ENCODE measurements around the gene CRYBG1. TPM values are rescaled to one million over a fixed set of nuclear protein-coding genes. Genes with fewer than 3 reads are reported as not detected.

The CRYBG1 gene
- total and polyA plus RNA-seq, 2 of the 4 experiments (the other 2 are of a cell fraction) = 0.38 to 1.1 TPM

DNA sequence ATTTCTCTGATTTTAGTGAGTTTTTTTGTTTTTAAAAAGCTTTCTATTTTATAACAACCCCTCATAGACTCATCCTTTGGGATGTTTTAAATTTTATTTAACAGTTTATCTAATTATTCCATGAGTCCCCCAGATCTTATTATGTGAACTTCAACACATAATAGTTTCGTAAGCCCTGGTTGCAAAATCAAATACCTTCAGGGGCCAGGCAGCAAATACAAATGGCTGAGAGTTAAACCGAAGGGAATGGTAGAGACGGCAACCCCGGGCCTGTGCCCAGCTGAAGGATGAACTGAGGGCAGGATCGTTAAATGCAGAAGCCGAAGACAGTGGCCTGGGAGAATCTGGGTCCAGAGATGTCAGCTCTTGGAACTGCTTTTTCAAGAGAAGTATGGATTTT is 180.4 kb downstream of the CRYBG1 start:
- peaks cover 2% of the 10 kb centered on the region for H3K4me1 ChIP-seq (ENCODE audit: control insufficient read depth, insufficient read depth, low read length)
- intact Hi-C loops (cut with micrococcal nuclease) (no loop called here), in situ Hi-C loops (cut with MboI; ENCODE audit: low sequenced_read_pairs) (no loop called here), dilution Hi-C loops (cut with HindIII; ENCODE audit: low sequenced_read_pairs, unreplicated experiment) (no loop called here)
- H2BK20ac ChIP-seq (ENCODE audit: low read depth, low read length) = no peak overlapping the region
- no peak overlapping the region for H4K5ac ChIP-seq (ENCODE audit: low read depth, low read length)
- no peaks in the 10 kb centered on the region for H3K79me1 ChIP-seq (ENCODE audit: low read depth in 1 of 2, low read length in 2 of 2)
- CTCF ChIA-PET = interaction anchor here (0.6 to 1.0 kb wide), 3 partner anchors 26 to 1701 kb away, joined by 3 to 4 read pairs (median 3); no protein-coding TSS in a partner anchor
- no peak for DNase-seq
- BruUV-seq (replicated peaks) = no TSS peak
- H2BK15ac ChIP-seq (ENCODE audit: low read depth, low read length) = peak overlapping the region; percentile 3; the same call in 2 of the 3 replicates
- no peak overlapping the region for H3K9ac ChIP-seq (ENCODE audit: low read depth, low read length)
- H3K4me3 ChIP-seq (ENCODE audit: insufficient read depth, low read depth, low read length) = no peak overlapping the region
- H2BK120ac ChIP-seq (ENCODE audit: low read depth, low read length) = no peak overlapping the region
- 0 out of 2 replicates have a peak, but pooled peaks cover 1% of the 10 kb centered on the region for H3K9me1 ChIP-seq (ENCODE audit: insufficient read depth, low read length)
- H2AK5ac ChIP-seq (ENCODE audit: low read depth, low read length) = no peak overlapping the region
- H2AFZ ChIP-seq (replicated peaks; ENCODE audit: low read length, poor library complexity) = peak overlapping the region; percentile 71
- H4K8ac ChIP-seq (ENCODE audit: low read depth in 2 of 2, low read length in 2 of 2) = peak overlapping the region in 1 of 2 experiments; percentile 40; a peak in 2 of 4 replicates
- H2BK5ac ChIP-seq (ENCODE audit: low read depth, low read length, poor library complexity, severe bottlenecking) = no peak overlapping the region
- peak overlapping the region; percentile 65 for H3K18ac ChIP-seq (ENCODE audit: low read depth, low read length)
- H3K27ac ChIP-seq (ENCODE audit: insufficient read depth, low read length) = peak overlapping the region; percentile 26; the same call in 1 of the 2 replicates
- H3K36me3 ChIP-seq (ENCODE audit: control insufficient read depth, insufficient read depth, low read length) = no peaks in the 10 kb centered on the region
- no peaks in the 10 kb centered on the region for H3K9me3 ChIP-seq (ENCODE audit: control insufficient read depth, insufficient read depth, low read length)
- POLR2A ChIA-PET (ENCODE audit: unreplicated experiment) = no interaction called here
- no peak overlapping the region for H3K4me2 ChIP-seq (ENCODE audit: low read depth, low read length)
- H3K56ac ChIP-seq (ENCODE audit: extremely low read depth, insufficient read depth, low read length) = no peak overlapping the region
- H4K20me1 ChIP-seq (ENCODE audit: insufficient read depth, low read length) = no peaks in the 10 kb centered on the region
- H3K23ac ChIP-seq (ENCODE audit: low read depth, low read length) = no peak overlapping the region
- H3K27me3 ChIP-seq (ENCODE audit: control insufficient read depth, insufficient read depth, low read length) = no peaks in the 10 kb centered on the region
- 0 out of 2 replicates have a peak, but pooled peaks have one; percentile 17 for ATAC-seq (ENCODE audit: low read depth)
- H3K14ac ChIP-seq (replicated peaks; ENCODE audit: low read depth, low read length) = no peak overlapping the region
- no CpG with 5 or more reads among the region's 6 CpGs for WGBS, 2 experiments (ENCODE audit: extremely low coverage in 2 of 2, insufficient read length in 1 of 2)
- TF ChIP-seq, protein P1, sequence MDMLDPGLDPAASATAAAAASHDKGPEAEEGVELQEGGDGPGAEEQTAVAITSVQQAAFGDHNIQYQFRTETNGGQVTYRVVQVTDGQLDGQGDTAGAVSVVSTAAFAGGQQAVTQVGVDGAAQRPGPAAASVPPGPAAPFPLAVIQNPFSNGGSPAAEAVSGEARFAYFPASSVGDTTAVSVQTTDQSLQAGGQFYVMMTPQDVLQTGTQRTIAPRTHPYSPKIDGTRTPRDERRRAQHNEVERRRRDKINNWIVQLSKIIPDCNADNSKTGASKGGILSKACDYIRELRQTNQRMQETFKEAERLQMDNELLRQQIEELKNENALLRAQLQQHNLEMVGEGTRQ (IDR thresholded peaks at IDR 0.05; ENCODE audit: low read depth, low read length) = no peak
- TF ChIP-seq CEBPB (IDR thresholded peaks at IDR 0.05; ENCODE audit: low read depth, low read length) = peak; percentile 47; the same call in 1 of the 2 replicates
- TF ChIP-seq CHD1 (IDR thresholded peaks at IDR 0.05; ENCODE audit: low read depth, low read length) = no peak
- H4K91ac ChIP-seq (ENCODE audit: insufficient read depth, low read depth, low read length) = no peak overlapping the region
- H2AK9ac ChIP-seq (replicated peaks; ENCODE audit: low read depth, low read length, poor library complexity) = no peak overlapping the region
- H3K4ac ChIP-seq (ENCODE audit: low read depth, low read length) = no peak overlapping the region

All from IMR-90 (cell line).